Right lobe of liver (tissue), 6 donors: ENCODE measurements around the gene ZC3H11A. TPM values are rescaled to one million over a fixed set of nuclear protein-coding genes. Genes with fewer than 3 reads are reported as not detected.

Source experiments
- ATAC-seq, 4 donors: fragments of 200-7000 bp; cut with Tn5 transposase; one replicate each; pipeline ENCODE4 v1.9.1; 2020; ENCODE audit warnings: mild to moderate bottlenecking in 4 of 4, moderate library complexity in 4 of 4
- DNase-seq, 3 donors: peaks; one replicate each; pipeline ENCODE4 v3.0.0-alpha.2; 2020
- H3K27ac ChIP-seq, 3 donors: fragments of 200-600 bp; one replicate each; pipeline ENCODE4 v1.8.0; 2022
- H3K27me3 ChIP-seq, 2 donors: fragments of 200-600 bp; one replicate each; pipeline ENCODE4 v1.8.0; 2022
- H3K36me3 ChIP-seq, 4 donors: fragments of 200-600 bp; sonication (generic) in 1 of 4; one replicate each; pipeline versions ENCODE4 v1.5.1 to v1.8.0; 2017 to 2022; ENCODE audit warnings: control low read depth in 1 of 4
- H3K4me1 ChIP-seq, 4 donors: fragments of 200-600 bp; sonication (generic) in 1 of 4; one replicate each; pipeline versions ENCODE4 v1.5.1 to v1.8.0; 2017 to 2022; ENCODE audit warnings: control low read depth in 1 of 4
- H3K4me3 ChIP-seq, 3 donors: fragments of 200-600 bp; one replicate each; pipeline ENCODE4 v1.8.0; 2022
- H3K9me3 ChIP-seq, 4 donors: fragments of 200-600 bp; sonication (generic) in 1 of 4; one replicate each; pipeline versions ENCODE4 v1.5.1 to v1.8.0; 2017 to 2022; ENCODE audit warnings: control low read depth in 1 of 4
- POLR2A ChIP-seq: fragments of 450-650 bp; IDR thresholded peaks from one replicate; pipeline ENCODE4 v1.6.1; 2017; ENCODE audit warnings: antibody characterized with exemption, mild to moderate bottlenecking
- WGBS: methylation state at CpG from one replicate; pipeline ENCODE4 v1.1.6; 2018; ENCODE audit warnings: low coverage, low lambda C conversion rate; ENCODE audit not compliant: insufficient coverage; ENCODE audit errors: missing lambda C conversion rate; 5-methylcytosine and 5-hydroxymethylcytosine counted together
- intact Hi-C, 2 donors: fragments of 100-400 bp; cut with DNase I; formaldehyde crosslinking; loops; one replicate each; pipeline versions ENCODE4 v1.11.2 to v1.14.1; 2022
- total RNA-seq, 6 experiments: library from RNA; depleted of rRNA in 2 of 6; stranded (reverse); fragments of >200 nt in 2 of 6; fragmentation: NEBNext Ultra II Directional in 3 of 6; extraction: Animal tissue kit (Norgen Biotek cat#: 25700) in 3 of 6; gene quantifications; one replicate each; pipeline versions ENCODE4 v1.1.0 to v1.2.4, GENCODE V29; 2016 to 2023
- TF ChIP-seq, protein P1 (sequence below), 4 donors: fragments of 200-600 bp in 3 of 4; fragments of 450-650 bp in 1 of 4; IDR thresholded peaks; one replicate each; pipeline versions ENCODE4 v1.5.1 to v1.8.0; 2016 to 2022; ENCODE audit warnings: antibody characterized with exemption in 4 of 4, mild to moderate bottlenecking in 2 of 4
- donor health status: DM: no; HTN: yes; CAD: no.
- donor health status: DM: no; HTN: no; CAD: no.
- donor health status: DM: no; HTN: no; CAD: no.
- donor health status: DM: no; HTN: yes; CAD: no.
- donor health status: DM: no; HTN: yes; CAD: no.

ZC3H11A gene
- total RNA-seq, 6 experiments from 2014 or later: 22.8 to 47.7 (median 31.8) TPM

GRCh38 chr1:203769505-203770343 lies 25.7 kb upstream of the ZC3H11A start:
- intact Hi-C loops: no loop called here
- TF ChIP-seq, protein P1, sequence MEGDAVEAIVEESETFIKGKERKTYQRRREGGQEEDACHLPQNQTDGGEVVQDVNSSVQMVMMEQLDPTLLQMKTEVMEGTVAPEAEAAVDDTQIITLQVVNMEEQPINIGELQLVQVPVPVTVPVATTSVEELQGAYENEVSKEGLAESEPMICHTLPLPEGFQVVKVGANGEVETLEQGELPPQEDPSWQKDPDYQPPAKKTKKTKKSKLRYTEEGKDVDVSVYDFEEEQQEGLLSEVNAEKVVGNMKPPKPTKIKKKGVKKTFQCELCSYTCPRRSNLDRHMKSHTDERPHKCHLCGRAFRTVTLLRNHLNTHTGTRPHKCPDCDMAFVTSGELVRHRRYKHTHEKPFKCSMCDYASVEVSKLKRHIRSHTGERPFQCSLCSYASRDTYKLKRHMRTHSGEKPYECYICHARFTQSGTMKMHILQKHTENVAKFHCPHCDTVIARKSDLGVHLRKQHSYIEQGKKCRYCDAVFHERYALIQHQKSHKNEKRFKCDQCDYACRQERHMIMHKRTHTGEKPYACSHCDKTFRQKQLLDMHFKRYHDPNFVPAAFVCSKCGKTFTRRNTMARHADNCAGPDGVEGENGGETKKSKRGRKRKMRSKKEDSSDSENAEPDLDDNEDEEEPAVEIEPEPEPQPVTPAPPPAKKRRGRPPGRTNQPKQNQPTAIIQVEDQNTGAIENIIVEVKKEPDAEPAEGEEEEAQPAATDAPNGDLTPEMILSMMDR (IDR thresholded peaks at IDR 0.05): no peak
- TF ChIP-seq POLR2A: peak; percentile 44
- ATAC-seq (peak; percentile 91 to 95 (median 92)), DNase-seq (peak; percentile 79 to 88 (median 86))
- Histone ChIP-seq H3K27me3 (no peaks in the 10 kb centered on the region), H3K9me3 (no peaks in the 10 kb centered on the region), H3K36me3 (no peaks in the 10 kb centered on the region), H3K4me1 (peaks cover 0 to 7% (median 2%) of the 10 kb centered on the region in 4 donors), H3K27ac (peak overlapping the region; percentile 71 to 78 (median 72)), H3K4me3 (peak overlapping the region in 1 of 3 donors; percentile 14)
- WGBS: 29% methylated on average over 11 of the region's 15 CpGs

- Histone ChIP-seq H3K27me3 (no peaks in the 10 kb centered on the region), H3K36me3 (no peaks in the 10 kb centered on the region), H3K4me1 (peaks cover 0 to 7% (median 2%) of the 10 kb centered on the region in 4 donors), H3K27ac (no peak overlapping the region), H3K9me3 (no peaks in the 10 kb centered on the region), H3K4me3 (no peak overlapping the region)
- intact Hi-C loops: no loop called here
- ATAC-seq (no peak), DNase-seq (no peak)
- 32% methylated on average over 5 of the region's 7 CpGs for WGBS
- TF ChIP-seq, protein P1 (IDR thresholded peaks at IDR 0.05): no peak
- TF ChIP-seq POLR2A: no peak
Measured at GRCh38 chr1:203771901-203772301, 23.5 kb upstream of the ZC3H11A start.

DNA sequence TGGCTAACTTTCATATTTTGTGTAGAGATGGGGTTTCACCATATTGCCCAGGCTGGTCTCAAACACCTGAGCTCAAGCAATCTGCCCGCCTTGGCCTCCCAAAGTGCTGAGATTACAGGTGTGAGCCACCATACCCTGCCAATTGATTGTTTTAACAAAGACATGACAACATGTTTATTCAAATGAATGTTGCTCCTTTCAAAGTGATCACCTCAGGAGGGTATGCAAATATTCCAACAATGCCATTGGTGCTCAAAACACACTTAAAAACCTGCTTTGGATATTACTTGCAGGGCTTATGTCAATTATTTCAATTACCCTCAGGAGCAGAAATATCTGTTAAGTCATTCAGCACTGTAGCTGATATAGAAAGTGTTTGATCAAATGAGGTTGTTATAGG lies 22.6 kb upstream of the ZC3H11A start:
- Histone ChIP-seq H3K27ac (no peak overlapping the region), H3K36me3 (no peaks in the 10 kb centered on the region), H3K4me3 (no peak overlapping the region), H3K27me3 (no peaks in the 10 kb centered on the region), H3K4me1 (peaks cover 0 to 7% (median 2%) of the 10 kb centered on the region in 4 donors), H3K9me3 (no peaks in the 10 kb centered on the region)
- intact Hi-C loops: no loop called here
- DNase-seq (no peak), ATAC-seq (no peak)
- WGBS: 100% methylated on average over 1 of the region's 1 CpG
- TF ChIP-seq POLR2A: no peak
- TF ChIP-seq, protein P1 (IDR thresholded peaks at IDR 0.05): no peak

DNA sequence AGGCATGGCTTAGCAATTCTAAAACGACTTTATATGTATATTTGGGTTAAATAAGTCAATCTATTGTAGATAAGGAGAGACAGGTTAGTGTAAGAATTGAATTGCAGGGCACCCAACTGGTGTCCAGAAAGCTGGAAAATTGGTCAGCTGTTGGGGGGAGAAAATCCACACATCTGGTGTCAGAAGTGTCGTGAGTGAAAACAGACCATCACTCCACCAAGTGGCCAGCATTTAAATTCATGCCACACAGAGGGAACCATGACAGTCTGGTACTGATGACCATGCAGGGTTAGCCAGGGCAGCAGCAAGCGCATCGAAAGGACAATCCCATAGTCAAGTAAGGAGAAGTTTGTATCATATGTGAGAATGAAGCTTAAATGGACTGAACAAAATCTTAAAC lies 18.8 kb upstream of the ZC3H11A start:
- Histone ChIP-seq H3K27ac (no peak overlapping the region), H3K27me3 (no peaks in the 10 kb centered on the region), H3K4me1 (no peaks in the 10 kb centered on the region), H3K36me3 (no peaks in the 10 kb centered on the region), H3K9me3 (no peaks in the 10 kb centered on the region), H3K4me3 (no peak overlapping the region)
- intact Hi-C loops: no loop called here
- WGBS: 60% methylated on average over 4 of the region's 4 CpGs
- no peak for DNase-seq
- no peak for TF ChIP-seq POLR2A
- TF ChIP-seq, protein P1 (IDR thresholded peaks at IDR 0.05): peak; percentile 28 to 38 (median 34)
- ATAC-seq: peak; percentile 70 to 75 (median 71)
